IMR-90 (cell line): Measurements from ENCODE around the gene STAC2.
A peak's percentile ranks its signal among the peaks of the same experiment; 100 is the strongest.

Experiments
- BHLHE40 ChIP-seq: fragments of 150-350 bp; IDR thresholded peaks from 2 replicates; pipeline ENCODE4 v1.6.1; 2016; ENCODE audit warnings: mild to moderate bottlenecking, low read depth, low read length
- CTCF ChIP-seq: conservative IDR thresholded peaks from 2 replicates; pipeline ENCODE4 v1.5.1; 2012; ENCODE audit warnings: mild to moderate bottlenecking, low read depth, low read length, improper control_type of control experiment
- MAFK ChIP-seq: IDR thresholded peaks from 2 replicates; pipeline ENCODE4 v1.6.1; 2012; ENCODE audit warnings: low read depth, low read length, improper control_type of control experiment
- MAZ ChIP-seq: IDR thresholded peaks from 2 replicates; pipeline ENCODE4 v1.6.1; 2012; ENCODE audit warnings: low read depth, mild to moderate bottlenecking, low read length, improper control_type of control experiment, moderate library complexity, borderline replicate concordance
- NFE2L2 ChIP-seq: fragments of 150-350 bp; IDR thresholded peaks from 2 replicates; pipeline ENCODE4 v1.6.1; 2016; ENCODE audit warnings: low read depth, mild to moderate bottlenecking, low read length
- POLR2A ChIP-seq: IDR thresholded peaks from 2 replicates; pipeline ENCODE4 v1.6.1; 2012; ENCODE audit warnings: mild to moderate bottlenecking, low read depth, low read length
- RAD21 ChIP-seq: IDR thresholded peaks from 2 replicates; pipeline ENCODE4 v1.6.1; 2012; ENCODE audit warnings: low read length, improper control_type of control experiment
- USF2 ChIP-seq: fragments of 150-350 bp; IDR thresholded peaks from 2 replicates; pipeline ENCODE4 v1.6.1; 2017; ENCODE audit warnings: mild to moderate bottlenecking, antibody characterized with exemption, low read length, low read depth

GRCh38 chr17:39209317-39210092, 16.2 kb downstream of the STAC2 start:
- TF ChIP-seq CTCF, result no peak
- 0 out of 2 replicates have a peak, but pooled peaks have one; percentile 22 for TF ChIP-seq POLR2A
- TF ChIP-seq MAZ, result peak; percentile 82; the same call in 1 of the 2 replicates
- TF ChIP-seq NFE2L2, result no peak
- no peak for TF ChIP-seq RAD21
- peak; percentile 23; the same call in 1 of the 2 replicates for TF ChIP-seq USF2
- TF ChIP-seq BHLHE40, result 0 out of 2 replicates have a peak, but pooled peaks have one; percentile 29
- no peak for TF ChIP-seq MAFK
